Measurements from ENCODE around the gene FXR1. TPM values are rescaled to one million over a fixed set of nuclear protein-coding genes. Genes with fewer than 3 reads are reported as not detected.

FXR1 gene
- total RNA-seq, 1 experiment from 2014 or later: 219 TPM

GRCh38 chr3:180910823-180911222 is 1.6 kb upstream of the FXR1 start:
- intact Hi-C loops (cut with micrococcal nuclease; ENCODE audit: unreplicated experiment): no loop called here
- Histone ChIP-seq H3K9me3 (ENCODE audit: low read depth, low read length, poor library complexity, severe bottlenecking) (no peaks in the 10 kb centered on the region), H3K27ac (ENCODE audit: low read depth, low read length, poor library complexity, severe bottlenecking) (no peak overlapping the region), H3K4me1 (ENCODE audit: insufficient read depth, low read length, poor library complexity, severe bottlenecking) (peaks cover 15% of the 10 kb centered on the region), H3K36me3 (ENCODE audit: insufficient read depth, low read length, poor library complexity, severe bottlenecking) (peaks cover 11% of the 10 kb centered on the region), H3K4me3 (ENCODE audit: low read depth, low read length, poor library complexity, severe bottlenecking) (no peak overlapping the region), H3K27me3 (replicated peaks; ENCODE audit: insufficient read depth, low read depth, low read length, poor library complexity) (no peaks in the 10 kb centered on the region)
- CTCF ChIA-PET: no interaction called here
- POLR2A ChIA-PET (ENCODE audit: low non-redundant PET): no interaction called here
- no peak for TF ChIP-seq EZH2 (IDR thresholded peaks at IDR 0.05; ENCODE audit: borderline replicate concordance, low read depth, low read length, poor library complexity, severe bottlenecking)
- no peak for TF ChIP-seq CTCF (conservative IDR thresholded peaks at IDR 0.05; ENCODE audit: low read depth, low read length)
- BruUV-seq (replicated peaks): no TSS peak
- DNase-seq (ENCODE audit: low spot score): no peak

- CTCF ChIA-PET: interaction anchor here (0.6 kb wide), 2 partner anchors 51 to 53 kb away, joined by 3 to 4 read pairs; no protein-coding TSS in a partner anchor
- Histone ChIP-seq H3K4me3 (ENCODE audit: low read depth, low read length, poor library complexity, severe bottlenecking) (peak overlapping the region; percentile 80), H3K4me1 (ENCODE audit: insufficient read depth, low read length, poor library complexity, severe bottlenecking) (peaks cover 15% of the 10 kb centered on the region), H3K27me3 (replicated peaks; ENCODE audit: insufficient read depth, low read depth, low read length, poor library complexity) (no peaks in the 10 kb centered on the region), H3K9me3 (ENCODE audit: low read depth, low read length, poor library complexity, severe bottlenecking) (no peaks in the 10 kb centered on the region), H3K36me3 (ENCODE audit: insufficient read depth, low read length, poor library complexity, severe bottlenecking) (peaks cover 16% of the 10 kb centered on the region), H3K27ac (ENCODE audit: low read depth, low read length, poor library complexity, severe bottlenecking) (peak overlapping the region; percentile 96)
- intact Hi-C loops (cut with micrococcal nuclease; ENCODE audit: unreplicated experiment): no loop called here
- BruUV-seq (replicated peaks): no TSS peak
- no peak for DNase-seq (ENCODE audit: low spot score)
- TF ChIP-seq EZH2 (IDR thresholded peaks at IDR 0.05; ENCODE audit: borderline replicate concordance, low read depth, low read length, poor library complexity, severe bottlenecking) (no peak), CTCF (conservative IDR thresholded peaks at IDR 0.05; ENCODE audit: low read depth, low read length) (no peak)
- POLR2A ChIA-PET (ENCODE audit: low non-redundant PET): no interaction called here
Observed at GRCh38 chr3:180911876-180912303, 580 bp upstream of the FXR1 start.

- no peak for DNase-seq (ENCODE audit: low spot score)
- POLR2A ChIA-PET (ENCODE audit: low non-redundant PET): interaction anchor here (0.7 kb wide), 1 partner anchor 415 kb away, joined by 3 read pairs; no protein-coding TSS in a partner anchor
- CTCF ChIA-PET: no interaction called here
- no peaks in the 10 kb centered on the region for H3K27me3 ChIP-seq (replicated peaks; ENCODE audit: insufficient read depth, low read depth, low read length, poor library complexity)
- H3K9me3 ChIP-seq (ENCODE audit: low read depth, low read length, poor library complexity, severe bottlenecking): no peaks in the 10 kb centered on the region
- H3K36me3 ChIP-seq (ENCODE audit: insufficient read depth, low read length, poor library complexity, severe bottlenecking): peaks cover 23% of the 10 kb centered on the region
- H3K4me3 ChIP-seq (ENCODE audit: low read depth, low read length, poor library complexity, severe bottlenecking): peak overlapping the region; percentile 80
- peak overlapping the region; percentile 96 for H3K27ac ChIP-seq (ENCODE audit: low read depth, low read length, poor library complexity, severe bottlenecking)
- BruUV-seq (replicated peaks): TSS peak; percentile 66
- TF ChIP-seq EZH2 (IDR thresholded peaks at IDR 0.05; ENCODE audit: borderline replicate concordance, low read depth, low read length, poor library complexity, severe bottlenecking) (no peak), CTCF (conservative IDR thresholded peaks at IDR 0.05; ENCODE audit: low read depth, low read length) (no peak)
- intact Hi-C loops (cut with micrococcal nuclease; ENCODE audit: unreplicated experiment): no loop called here
- peaks cover 15% of the 10 kb centered on the region for H3K4me1 ChIP-seq (ENCODE audit: insufficient read depth, low read length, poor library complexity, severe bottlenecking)
Observed at GRCh38 chr3:180913581-180914404, 1.3 kb downstream of the FXR1 start.

Measured in A673 (cell line).